DMS153 treated with DMSO at 0.1 percent for 48 hours (cell line): Measurements from ENCODE around the gene RREB1.

ENCODE experiments used
- DNase-seq: peaks from one replicate; lab custom pipeline; 2025; ENCODE audit not compliant: unreplicated experiment; lab: John Stamatoyannopoulos, UW

The RREB1 gene

GRCh38 chr6:7159790-7160525 is 52.2 kb downstream of the RREB1 start:
- no peak for DNase-seq

DNA sequence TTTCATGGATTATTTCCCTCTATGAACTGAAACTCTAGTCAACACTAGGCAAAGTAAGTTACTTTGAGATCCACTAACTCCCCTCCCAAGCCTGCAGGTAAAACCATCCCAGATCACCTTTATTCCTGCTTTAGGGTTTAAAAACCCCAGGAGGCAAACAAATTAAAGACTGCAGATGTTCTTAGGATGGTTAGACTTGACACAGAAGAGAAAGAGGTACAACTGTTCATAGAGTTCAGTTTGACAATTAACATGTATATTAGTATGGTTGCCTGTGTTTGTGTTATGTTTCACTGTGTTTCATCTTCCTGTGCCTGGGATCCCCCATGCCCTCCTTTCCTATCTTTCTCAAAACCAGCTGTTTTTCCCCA is 53.5 kb downstream of the RREB1 start:
- DNase-seq: no peak

DNA sequence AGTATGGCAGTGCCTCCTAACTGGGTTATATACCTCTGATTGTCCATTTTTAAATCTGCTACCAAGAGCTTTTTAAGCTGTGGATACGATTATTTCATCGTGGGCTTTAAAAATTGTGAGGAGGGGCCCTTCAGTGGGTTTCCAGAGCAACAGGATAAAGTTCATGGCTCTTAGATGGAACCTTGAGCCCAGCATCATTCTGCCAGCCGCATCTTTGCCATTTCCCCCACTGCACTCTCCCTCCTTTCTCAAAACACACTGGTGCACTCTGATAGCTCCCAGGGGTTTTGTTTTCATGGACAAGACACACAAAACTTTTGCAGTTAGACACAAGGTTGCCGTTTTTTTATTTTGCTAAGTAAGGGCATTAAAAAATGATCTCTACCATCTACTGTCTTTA is 54.1 kb downstream of the RREB1 start:
- no peak for DNase-seq

DNA sequence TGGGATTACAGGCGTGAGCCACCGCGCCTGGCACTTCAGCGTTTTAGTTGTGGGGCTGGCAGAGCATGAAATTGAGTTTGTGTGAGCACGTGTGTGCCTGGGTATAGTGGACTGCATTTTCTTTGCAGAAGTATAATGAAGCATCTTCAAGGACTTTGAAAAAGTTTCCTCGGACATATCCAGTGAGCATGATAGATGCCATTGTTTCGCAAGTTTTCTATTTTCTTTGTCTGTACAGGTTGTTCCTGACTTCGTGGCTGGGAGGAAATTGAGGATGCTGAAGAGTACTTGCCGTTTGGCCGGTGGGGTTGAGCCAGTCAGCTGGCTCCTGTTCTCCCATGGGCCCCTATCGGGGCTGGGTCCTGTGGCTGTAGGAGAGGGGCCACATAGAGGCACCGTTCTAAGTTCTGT is 55.9 kb downstream of the RREB1 start:
- DNase-seq: no peak

DNA sequence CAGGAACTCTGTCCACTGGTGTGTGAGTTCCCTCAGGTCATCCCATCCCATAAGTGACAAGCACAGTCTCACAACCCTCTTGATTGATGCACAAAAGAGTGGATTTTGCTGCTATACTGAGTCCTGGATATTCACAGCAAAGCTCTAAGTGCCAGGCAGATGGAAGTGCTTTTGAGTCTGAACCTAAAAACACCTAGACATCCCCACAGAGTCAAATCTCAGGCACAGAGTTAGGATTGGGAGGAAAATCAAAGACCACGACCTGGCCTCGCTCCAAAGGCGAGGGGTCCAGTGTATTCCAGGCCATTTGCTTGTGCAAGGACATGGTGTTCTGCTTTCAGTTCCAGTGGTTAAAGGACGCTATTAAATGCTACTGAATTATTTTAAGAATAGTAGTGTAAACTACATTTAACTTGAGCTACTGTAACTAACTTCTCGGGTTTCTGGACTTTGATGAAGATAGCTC is 56.8 kb downstream of the RREB1 start:
- DNase-seq: no peak

- no peak for DNase-seq
These were observed 57.5 kb downstream of the RREB1 start for GRCh38 chr6:7165002-7165889.

DNA sequence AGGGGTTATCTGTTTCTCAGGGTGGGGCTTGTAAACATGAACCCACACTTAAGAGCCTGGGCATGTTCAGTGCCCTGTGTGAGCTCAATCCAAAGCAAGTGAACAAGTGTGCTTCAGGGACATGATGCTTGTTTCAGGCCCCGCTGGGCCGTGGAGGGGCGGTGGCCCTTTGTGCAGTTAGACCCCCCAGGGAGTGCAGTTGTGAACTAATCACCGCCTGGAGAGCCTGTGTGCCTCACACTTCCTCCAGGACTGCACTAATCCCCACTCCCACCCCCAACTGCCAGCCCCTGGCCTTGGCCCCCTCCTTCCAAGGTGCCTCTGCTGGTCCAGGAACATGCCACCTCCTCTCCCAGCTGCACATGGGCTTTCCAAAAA is 58.1 kb downstream of the RREB1 start:
- no peak for DNase-seq

DNA sequence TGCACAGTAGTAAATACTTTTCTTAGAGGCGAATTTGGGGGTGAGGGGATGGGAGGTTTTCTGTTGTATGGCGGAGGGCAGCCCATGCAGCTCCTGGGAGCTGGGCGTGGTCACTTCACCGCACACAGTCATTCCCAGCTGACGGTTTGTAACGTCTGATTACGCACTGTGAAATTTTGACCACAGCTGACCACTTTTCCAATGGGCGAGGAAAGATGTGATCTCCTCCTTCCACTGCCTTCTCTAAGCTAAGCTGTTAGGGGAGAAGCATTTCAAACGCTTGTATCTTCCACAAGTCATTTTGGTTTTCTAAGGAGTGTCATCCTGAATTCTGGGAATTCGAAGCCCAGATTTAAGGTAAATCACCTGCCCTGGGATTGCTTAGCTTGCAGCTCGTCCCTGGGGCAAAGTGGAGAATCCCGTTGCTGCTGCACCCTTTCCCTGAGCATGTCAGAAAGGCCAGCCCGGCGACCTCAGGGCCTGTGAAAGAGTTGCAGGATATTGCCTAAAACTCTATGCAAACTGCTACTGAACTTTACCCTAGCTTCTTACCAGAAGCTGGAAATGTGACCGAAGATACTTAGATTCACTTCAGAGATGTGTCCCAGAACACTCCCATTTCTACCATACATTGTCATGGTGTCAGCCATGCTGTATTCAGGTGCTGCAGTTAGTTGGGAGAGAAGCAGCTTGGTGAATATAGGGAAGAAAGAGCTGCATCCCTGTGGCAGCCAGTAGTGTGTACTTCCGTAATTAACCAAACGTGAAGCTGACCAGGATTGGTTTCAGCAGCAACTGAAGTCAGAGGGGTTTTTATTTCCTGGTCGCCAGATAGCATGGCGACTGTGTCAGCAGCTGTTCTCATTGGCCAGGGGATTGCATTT is 58.9 kb downstream of the RREB1 start:
- DNase-seq: no peak

DNA sequence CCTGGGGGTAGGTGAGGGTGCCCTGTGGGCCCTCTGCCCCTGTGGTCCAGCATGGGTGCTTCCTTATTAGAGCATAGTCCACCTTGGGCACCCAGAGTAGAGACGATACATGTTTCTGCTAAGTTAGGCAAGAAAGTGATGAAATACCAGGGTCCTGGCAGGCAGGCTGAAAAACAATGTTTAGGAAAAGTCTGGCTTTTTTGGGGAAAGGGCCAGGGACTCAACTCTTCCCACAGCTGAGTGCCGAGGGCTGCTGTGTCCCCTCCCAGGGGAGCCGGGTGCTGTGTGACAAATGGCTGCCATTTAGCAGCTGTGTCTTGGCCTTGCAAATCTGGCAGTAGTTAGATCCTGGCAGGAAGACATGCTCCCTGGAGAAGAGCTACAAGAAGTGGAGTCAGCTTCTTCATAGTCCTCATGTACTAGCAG is 61.5 kb downstream of the RREB1 start:
- no peak for DNase-seq

DNA sequence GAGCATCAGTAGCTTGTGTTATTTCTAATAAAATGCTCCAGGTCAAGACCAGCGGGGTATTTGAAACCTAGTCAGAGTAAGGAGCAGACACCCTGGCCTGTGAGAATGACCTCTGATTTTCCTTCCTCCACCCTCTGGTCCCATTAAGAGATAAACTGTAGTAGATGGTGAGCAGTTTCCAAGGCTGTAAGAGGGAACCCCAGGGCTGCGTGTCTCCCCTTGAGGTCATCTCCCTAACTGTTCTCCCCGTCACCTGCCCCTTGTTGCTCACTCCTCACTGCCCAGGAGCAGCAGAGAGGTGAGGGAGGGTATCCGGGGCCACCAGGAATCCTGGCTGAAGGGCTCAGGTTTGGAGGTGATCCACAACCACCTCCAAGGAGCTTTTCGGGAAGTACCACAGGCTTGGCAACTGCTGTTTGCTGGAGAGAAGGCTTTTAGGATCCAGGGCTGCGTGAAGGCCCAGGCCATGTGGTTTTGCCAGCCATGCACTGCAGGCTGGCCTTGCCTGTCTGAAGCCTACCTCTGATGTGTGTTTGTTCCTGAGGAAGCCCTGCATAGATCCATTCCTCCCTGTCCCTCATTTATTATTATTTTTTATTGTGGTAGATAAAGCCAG is 62.5 kb downstream of the RREB1 start:
- DNase-seq: no peak

DNA sequence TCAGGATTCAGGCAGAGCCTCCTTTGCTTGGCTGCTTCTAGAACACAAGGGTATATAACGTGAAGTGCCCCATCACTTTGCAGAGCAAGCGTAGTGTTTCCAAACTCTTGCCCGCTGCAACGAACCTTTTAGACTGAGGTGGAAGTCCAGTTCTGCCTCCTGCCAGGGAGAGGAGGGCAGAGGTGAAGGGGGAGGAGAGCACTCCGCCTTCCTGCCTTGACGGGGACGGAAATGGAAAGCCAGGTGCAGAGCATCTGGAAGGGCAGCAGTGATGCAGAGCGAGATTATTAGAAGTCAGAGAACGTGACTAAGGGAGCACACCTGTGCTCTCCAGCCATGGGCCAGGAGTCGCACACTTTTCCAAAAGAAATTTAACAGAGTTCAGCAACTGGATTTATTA is 63.4 kb downstream of the RREB1 start:
- DNase-seq: no peak

DNA sequence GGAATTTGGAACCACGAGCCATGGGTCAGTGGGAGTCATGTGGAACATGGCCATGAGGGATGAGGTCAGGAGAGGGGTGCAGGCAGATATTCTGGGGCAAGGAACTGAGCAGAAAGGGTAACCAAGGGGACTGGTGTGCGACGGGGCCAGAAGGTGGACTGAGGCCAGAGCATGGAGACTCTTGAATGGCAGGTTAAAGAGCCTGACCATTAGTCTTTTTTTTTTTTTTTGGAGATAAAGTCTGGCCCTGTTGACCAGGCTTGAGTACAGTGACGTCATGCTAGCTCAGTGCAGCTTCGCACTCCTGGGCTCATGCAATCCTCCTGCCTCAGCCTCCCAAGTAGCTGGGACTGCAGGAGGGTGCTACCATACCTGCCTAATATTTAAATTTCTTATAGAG is 64.0 kb downstream of the RREB1 start:
- no peak for DNase-seq

DNA sequence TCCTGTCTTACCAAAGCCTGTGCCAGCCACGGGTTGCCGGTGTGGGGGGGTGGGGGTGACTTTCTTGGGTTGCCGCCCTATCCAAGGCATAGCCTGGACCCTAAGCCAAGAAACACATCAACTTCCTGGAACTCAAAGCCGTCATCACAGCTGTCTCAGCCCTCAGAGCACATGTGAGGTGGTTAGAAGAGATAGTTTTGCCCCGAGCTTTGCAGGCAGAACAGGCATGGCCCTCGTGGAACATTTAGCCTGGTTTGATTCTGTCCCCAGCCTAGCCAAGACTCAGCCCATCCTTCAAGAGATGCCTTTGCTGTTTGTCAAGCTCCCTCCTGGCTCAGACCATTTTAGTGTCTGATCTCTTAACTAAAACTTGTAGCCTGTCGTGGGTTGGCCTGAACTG is 64.9 kb downstream of the RREB1 start:
- DNase-seq: no peak

- no peak for DNase-seq
These were observed 66.2 kb downstream of the RREB1 start for GRCh38 chr6:7173843-7174503.

- no peak for DNase-seq
These were observed 67.7 kb downstream of the RREB1 start for GRCh38 chr6:7175462-7175861.

DNA sequence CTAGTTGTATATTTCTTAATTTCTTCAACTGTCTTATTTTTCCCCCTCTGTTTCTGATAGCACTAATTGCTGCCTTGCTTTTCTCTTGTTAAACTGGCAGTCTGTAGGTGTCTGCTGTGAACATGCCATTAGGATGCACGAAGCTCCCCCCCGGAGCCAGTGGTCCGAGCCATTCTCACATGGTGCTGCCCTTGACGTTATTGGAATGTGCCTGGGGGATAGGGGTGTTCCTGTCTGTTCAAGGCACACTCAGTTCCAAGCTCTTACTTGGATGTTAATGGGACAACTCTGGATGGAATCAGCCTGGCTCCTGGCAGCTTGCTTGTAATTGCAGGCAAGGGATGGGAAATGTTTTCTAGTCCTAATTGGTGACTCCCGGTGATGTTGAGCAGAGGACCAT is 68.4 kb downstream of the RREB1 start:
- no peak for DNase-seq

- DNase-seq: no peak
These were observed 70.5 kb downstream of the RREB1 start for GRCh38 chr6:7178280-7178679.

- no peak for DNase-seq
These were observed 73.0 kb downstream of the RREB1 start for GRCh38 chr6:7180751-7181150.

DNA sequence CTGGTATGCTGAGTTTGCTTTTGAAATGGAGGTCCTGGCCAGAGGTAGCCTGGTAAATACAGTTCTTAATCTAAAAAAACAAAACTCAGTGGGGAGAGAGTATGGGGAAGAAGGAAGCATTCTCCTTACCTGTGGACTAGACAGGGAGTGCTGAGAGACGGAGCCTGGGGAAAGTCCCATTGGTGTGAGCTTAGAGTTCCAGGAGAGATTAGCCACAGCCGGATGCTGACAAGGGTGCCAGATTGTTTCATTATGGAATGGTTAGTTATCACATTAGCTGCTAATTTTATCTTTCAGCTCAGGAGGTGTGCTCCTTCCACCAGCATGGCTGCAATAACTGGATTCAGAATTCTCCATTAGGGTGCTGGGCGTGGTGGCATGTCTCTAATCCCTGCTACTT is 75.9 kb downstream of the RREB1 start:
- no peak for DNase-seq

- no peak for DNase-seq
These were observed 76.7 kb downstream of the RREB1 start for GRCh38 chr6:7184502-7184901.
